Kidney epithelial cell (primary cell): ENCODE results near the gene CD38. TPM values are rescaled to one million over a fixed set of nuclear protein-coding genes. Genes with fewer than 3 reads are reported as not detected.
A peak's percentile ranks its signal among the peaks of the same experiment; 100 is the strongest.
"Not testable (repeated sequence)": the region's sequence is repeated elsewhere in the genome, so short reads cannot be mapped to it uniquely, and the experiment has no call there.

Source experiments
- DNase-seq: peaks from one replicate; pipeline ENCODE4 v3.0.0-alpha.2; 2010; ENCODE audit warnings: low read depth
- H3K27me3 ChIP-seq: 2 replicates; pipeline ENCODE4 v1.6.0; 2011; ENCODE audit warnings: low read length; ENCODE audit not compliant: control insufficient read depth, insufficient read depth
- H3K36me3 ChIP-seq: 2 replicates; pipeline ENCODE4 v1.5.1; 2011; ENCODE audit warnings: low read length; ENCODE audit not compliant: control insufficient read depth, insufficient read depth
- H3K4me3 ChIP-seq: 2 replicates; pipeline ENCODE4 v1.5.1; 2011; ENCODE audit warnings: low read depth, mild to moderate bottlenecking, control low read depth, low read length
- total RNA-seq: library from RNA; depleted of rRNA; stranded (reverse); fragments of >200 nt; gene quantifications from 2 replicates; pipeline ENCODE4 v1.2.3, GENCODE V29; 2015
- TF ChIP-seq, protein P1 (sequence below): IDR thresholded peaks from 2 replicates; pipeline ENCODE4 v1.5.1; 2011; ENCODE audit warnings: mild to moderate bottlenecking, moderate library complexity, low read length, control low read depth, inconsistent platforms; ENCODE audit not compliant: insufficient read depth, poor library complexity, severe bottlenecking

Gene CD38
- total RNA-seq, 1 donor from 2014 or later = 0.04 TPM

DNA sequence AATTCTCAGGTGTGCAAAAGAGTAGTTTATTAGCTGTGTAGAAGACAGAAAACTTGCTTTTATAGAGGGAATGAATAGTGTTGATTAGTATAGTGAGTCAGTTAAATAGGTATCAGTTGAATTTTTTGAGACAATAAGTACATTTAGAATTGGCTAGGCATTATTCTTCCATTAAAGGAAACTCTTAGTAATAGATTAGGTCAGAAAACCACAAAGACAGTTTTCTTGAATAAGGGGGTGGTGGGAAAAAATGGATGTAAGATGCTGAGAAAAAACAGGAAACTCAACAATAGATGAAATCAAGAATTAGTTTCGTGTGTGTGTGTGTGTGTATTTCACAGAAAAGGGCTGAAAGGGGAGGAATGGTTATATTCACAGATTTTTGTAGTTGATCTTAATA is 16.8 kb downstream of the CD38 start:
- no peaks in the 10 kb centered on the region for H3K36me3 ChIP-seq
- TF ChIP-seq, protein P1, sequence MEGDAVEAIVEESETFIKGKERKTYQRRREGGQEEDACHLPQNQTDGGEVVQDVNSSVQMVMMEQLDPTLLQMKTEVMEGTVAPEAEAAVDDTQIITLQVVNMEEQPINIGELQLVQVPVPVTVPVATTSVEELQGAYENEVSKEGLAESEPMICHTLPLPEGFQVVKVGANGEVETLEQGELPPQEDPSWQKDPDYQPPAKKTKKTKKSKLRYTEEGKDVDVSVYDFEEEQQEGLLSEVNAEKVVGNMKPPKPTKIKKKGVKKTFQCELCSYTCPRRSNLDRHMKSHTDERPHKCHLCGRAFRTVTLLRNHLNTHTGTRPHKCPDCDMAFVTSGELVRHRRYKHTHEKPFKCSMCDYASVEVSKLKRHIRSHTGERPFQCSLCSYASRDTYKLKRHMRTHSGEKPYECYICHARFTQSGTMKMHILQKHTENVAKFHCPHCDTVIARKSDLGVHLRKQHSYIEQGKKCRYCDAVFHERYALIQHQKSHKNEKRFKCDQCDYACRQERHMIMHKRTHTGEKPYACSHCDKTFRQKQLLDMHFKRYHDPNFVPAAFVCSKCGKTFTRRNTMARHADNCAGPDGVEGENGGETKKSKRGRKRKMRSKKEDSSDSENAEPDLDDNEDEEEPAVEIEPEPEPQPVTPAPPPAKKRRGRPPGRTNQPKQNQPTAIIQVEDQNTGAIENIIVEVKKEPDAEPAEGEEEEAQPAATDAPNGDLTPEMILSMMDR = no peak
- no peak overlapping the region for H3K4me3 ChIP-seq
- no peak for DNase-seq
- H3K27me3 ChIP-seq = no peaks in the 10 kb centered on the region

GRCh38 chr4:15797320-15797719 is 19.2 kb downstream of the CD38 start:
- TF ChIP-seq, protein P1 = no peak
- H3K36me3 ChIP-seq = no peaks in the 10 kb centered on the region
- H3K4me3 ChIP-seq = no peak overlapping the region
- H3K27me3 ChIP-seq = no peaks in the 10 kb centered on the region
- DNase-seq = no peak

DNA sequence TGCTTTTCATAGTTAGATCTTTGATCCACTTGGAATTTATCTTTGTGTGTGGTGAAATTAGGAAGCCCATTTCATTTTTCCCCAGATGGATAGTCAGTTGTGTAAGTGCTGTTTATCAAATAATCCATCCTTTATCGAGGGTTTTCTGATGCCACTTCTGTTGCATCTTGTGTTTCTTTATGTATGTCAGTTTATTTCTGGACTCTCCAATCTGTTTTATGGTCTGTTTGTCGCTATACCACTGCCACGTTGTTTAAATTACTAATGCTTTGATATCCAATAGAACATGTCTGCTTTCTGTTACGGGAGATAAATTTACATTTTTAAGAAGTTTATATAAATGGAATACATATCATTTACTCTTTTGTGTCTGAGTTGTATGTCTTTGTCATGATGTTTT is 21.0 kb downstream of the CD38 start:
- no peaks in the 10 kb centered on the region for H3K36me3 ChIP-seq
- no peak overlapping the region for H3K4me3 ChIP-seq
- H3K27me3 ChIP-seq = no peaks in the 10 kb centered on the region
- TF ChIP-seq, protein P1 = no peak
- DNase-seq = no peak

- no peaks in the 10 kb centered on the region for H3K36me3 ChIP-seq
- TF ChIP-seq, protein P1 = no peak
- no peaks in the 10 kb centered on the region for H3K27me3 ChIP-seq
- no peak overlapping the region for H3K4me3 ChIP-seq
- no peak for DNase-seq
Measured at GRCh38 chr4:15799701-15800100, 21.6 kb downstream of the CD38 start.

DNA sequence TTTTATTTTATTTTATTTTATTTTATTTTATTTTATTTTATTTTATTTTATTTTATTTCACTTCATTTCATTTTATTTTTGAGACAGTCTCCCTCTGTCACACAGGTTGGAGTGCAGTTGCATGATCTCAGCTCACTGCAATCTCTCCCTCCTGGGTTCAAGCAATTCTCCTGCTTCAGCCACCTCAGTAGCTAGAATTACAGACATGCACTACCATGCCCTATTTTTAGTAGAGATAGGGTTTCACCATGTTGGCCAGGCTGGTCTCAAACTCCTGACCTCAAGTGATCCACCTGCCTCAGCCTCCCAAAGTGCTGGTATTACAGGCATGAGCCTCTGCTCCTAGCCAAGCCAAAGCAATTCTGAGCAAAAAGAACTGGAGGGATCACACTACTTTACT is 24.4 kb downstream of the CD38 start:
- DNase-seq, H3K4me3 ChIP-seq, H3K36me3 ChIP-seq, H3K27me3 ChIP-seq: not testable (repeated sequence)

DNA sequence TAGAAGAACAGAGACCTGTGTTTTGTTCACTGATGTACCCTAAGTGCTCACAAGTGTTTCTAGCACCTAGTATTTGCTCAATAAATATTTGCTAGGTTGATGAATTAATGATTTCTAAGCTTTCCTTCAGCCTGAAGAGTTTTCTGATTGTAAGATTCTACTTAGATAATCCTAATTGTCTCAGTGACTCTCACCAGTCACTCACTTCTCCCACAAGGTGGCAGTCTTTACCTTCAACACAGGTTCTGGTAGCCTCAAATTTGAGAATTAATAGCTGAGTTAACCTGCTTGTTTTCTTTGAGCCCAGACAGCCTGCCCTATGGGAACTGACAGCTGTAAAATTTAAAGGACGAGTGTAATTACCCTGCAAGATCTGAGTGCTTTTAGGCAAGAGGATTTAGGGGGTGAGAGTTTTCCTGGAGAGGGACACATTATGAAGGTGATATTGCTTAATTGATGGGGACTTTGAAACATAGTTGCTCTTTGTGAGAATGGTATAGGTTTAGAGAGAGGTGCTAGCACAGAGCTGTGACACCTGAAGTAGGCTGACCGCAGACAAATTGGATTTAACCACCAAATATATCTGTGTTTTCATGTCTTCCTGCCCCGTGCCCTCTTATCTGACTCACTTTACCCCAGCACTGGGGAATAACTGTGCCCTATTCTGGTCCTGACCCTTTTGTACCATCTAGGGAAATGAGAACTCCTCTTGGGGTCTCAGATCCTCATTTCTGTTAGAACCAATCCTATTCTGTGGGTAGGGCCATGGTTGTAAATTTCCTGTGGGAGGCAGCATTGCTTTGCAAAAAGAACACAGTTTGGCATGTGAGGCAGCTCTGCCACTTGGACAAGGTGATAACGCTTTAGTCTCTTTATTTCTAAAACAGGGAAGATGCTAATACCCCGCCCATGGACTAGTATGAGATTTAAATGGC is 27.7 kb downstream of the CD38 start:
- Histone ChIP-seq H3K27me3 (no peaks in the 10 kb centered on the region), H3K36me3 (no peaks in the 10 kb centered on the region), H3K4me3 (no peak overlapping the region)
- TF ChIP-seq, protein P1 = peak; percentile 78
- DNase-seq = peak; percentile 26
